Panc1 (cell line): ENCODE data around the gene PGRMC2.

Source experiments
- CTCF ChIP-seq: fragments of 450-650 bp; IDR thresholded peaks from 2 replicates; pipeline ENCODE4 v1.5.1; 2017; ENCODE audit warnings: mild to moderate bottlenecking
- POLR2AphosphoS5 ChIP-seq: IDR thresholded peaks from 2 replicates; pipeline ENCODE4 v1.6.1; 2012; ENCODE audit warnings: mild to moderate bottlenecking, low read depth, low read length, moderate library complexity
- REST ChIP-seq, 2 experiments: IDR thresholded peaks; 2 replicates each; pipeline ENCODE4 v1.6.1; 2011 to 2012; ENCODE audit warnings: low read depth in 2 of 2, control low read depth in 1 of 2, low read length in 1 of 2, mild to moderate bottlenecking in 1 of 2, moderate library complexity in 1 of 2; ENCODE audit not compliant: insufficient read depth in 1 of 2
- SIN3A ChIP-seq: IDR thresholded peaks from 2 replicates; pipeline ENCODE4 v1.6.1; 2012; ENCODE audit warnings: low read depth, mild to moderate bottlenecking, low read length, moderate library complexity, borderline replicate concordance; ENCODE audit not compliant: insufficient read depth

GRCh38 chr4:128283071-128283470 lies 4.5 kb downstream of the PGRMC2 start:
- no peak for TF ChIP-seq CTCF
- TF ChIP-seq POLR2AphosphoS5: no peak
- TF ChIP-seq REST (IDR thresholded peaks at IDR 0.05; ENCODE audit: insufficient read depth in 1 of 2, low read depth in 2 of 2, low read length in 1 of 2): no peak
- no peak for TF ChIP-seq SIN3A
